Measurements from ENCODE around the gene TMEM63B. TPM values are rescaled to one million over a fixed set of nuclear protein-coding genes. Genes with fewer than 3 reads are reported as not detected.
"Not testable (repeated sequence)": the region's sequence is repeated elsewhere in the genome, so short reads cannot be mapped to it uniquely, and the experiment has no call there.

Gene TMEM63B
- total and polyA plus RNA-seq, 2 of the 8 experiments (the other 6 are each of a cell fraction or from before 2014, with no cell fraction given): 61.1 to 96.8 TPM

- H4K91ac ChIP-seq (replicated peaks; ENCODE audit: insufficient read length, low read length); H2BK20ac ChIP-seq (ENCODE audit: low read length); H3K18ac ChIP-seq (ENCODE audit: extremely low read depth, low read length); H3K27me3 ChIP-seq (replicated peaks in 1 of 4; ENCODE audit: control insufficient read depth in 3 of 4, extremely low read depth in 1 of 4, insufficient read depth in 3 of 4, low read length in 3 of 4); H4K5ac ChIP-seq (ENCODE audit: insufficient read length, low read depth, low read length); DNase-seq (ENCODE audit: low read depth in 1 of 2, low spot score in 2 of 2); H3K4me1 ChIP-seq (replicated peaks in 1 of 4; ENCODE audit: control insufficient read depth in 3 of 4, insufficient read depth in 4 of 4, low read length in 3 of 4); H3K79me1 ChIP-seq (ENCODE audit: low read depth, low read length); H2AK5ac ChIP-seq (ENCODE audit: low read depth, low read length); H3K4me3 ChIP-seq (ENCODE audit: extremely low read depth in 1 of 4, insufficient read depth in 2 of 4, low read depth in 3 of 4, low read length in 4 of 4); H3K4me2 ChIP-seq (ENCODE audit: insufficient read depth in 1 of 2, low read depth in 2 of 2, low read length in 2 of 2); FAIRE-seq; H2BK12ac ChIP-seq (ENCODE audit: low read depth, low read length); H3K36me3 ChIP-seq (ENCODE audit: control insufficient read depth in 2 of 4, insufficient read depth in 4 of 4, low read length in 3 of 4); H3K9ac ChIP-seq (replicated peaks in 1 of 4; ENCODE audit: extremely low read depth in 1 of 4, low read depth in 3 of 4, low read length in 3 of 4); H3K79me2 ChIP-seq (ENCODE audit: control insufficient read depth in 1 of 2, insufficient read depth in 2 of 2, low read length in 2 of 2); H3K56ac ChIP-seq (replicated peaks; ENCODE audit: insufficient read length, low read depth, low read length); H3K23me2 ChIP-seq (ENCODE audit: low read depth, low read length); H4K8ac ChIP-seq (ENCODE audit: extremely low read depth, insufficient read depth, low read length); H2AFZ ChIP-seq (ENCODE audit: low read length); H2BK15ac ChIP-seq (ENCODE audit: low read length); H3K9me3 ChIP-seq (ENCODE audit: insufficient read depth in 2 of 2, low read depth in 1 of 2, low read length in 1 of 2); H3K27ac ChIP-seq (ENCODE audit: low read depth, low read length); H3K23ac ChIP-seq (ENCODE audit: insufficient read length); H2BK120ac ChIP-seq (replicated peaks; ENCODE audit: low read depth, low read length); H3K4ac ChIP-seq (replicated peaks; ENCODE audit: insufficient read length, low read depth, low read length); H2BK5ac ChIP-seq (ENCODE audit: low read depth, low read length); H3K14ac ChIP-seq (ENCODE audit: insufficient read length): not testable (repeated sequence)
- H4K20me1 ChIP-seq (replicated peaks in 1 of 2; ENCODE audit: control insufficient read depth in 1 of 2, insufficient read depth in 2 of 2, low read length in 2 of 2): peaks cover 0 to 11% of the 10 kb centered on the region in 2 experiments
- POLR2A ChIA-PET (ENCODE audit: partially characterized antibody): interaction anchor here (1.4 kb wide), 1 partner anchor 76 kb away, joined by 3 read pairs; no protein-coding TSS in a partner anchor
- WGBS, 2 experiments (ENCODE audit: extremely low coverage in 1 of 2, insufficient coverage in 1 of 2, insufficient read length in 1 of 2, insufficient replicate concordance in 2 of 2, low coverage in 1 of 2, low lambda C conversion rate in 2 of 2, missing lambda C conversion rate in 1 of 2): 94% methylated on average over 3 of the region's 3 CpGs; no CpG with 5 or more reads in 1 of the 2 experiments
- CTCF ChIA-PET (ENCODE audit: partially characterized antibody): interaction anchor here (0.7 to 3.8 kb wide), 7 partner anchors 8 to 214 kb away, joined by 3 to 26 read pairs (median 4); no protein-coding TSS in a partner anchor
These were observed 36.0 kb upstream of the TMEM63B start for GRCh38 chr6:44091356-44091755.

Measured in H1 (cell line).